K562 (cell line): ENCODE measurements around the gene FBXW7. TPM values are rescaled to one million over a fixed set of nuclear protein-coding genes. Genes with fewer than 3 reads are reported as not detected.

Experiments used
- BRF1 ChIP-seq: IDR thresholded peaks from 3 replicates; pipeline ENCODE4 v1.6.1; 2011; ENCODE audit warnings: borderline replicate concordance, mild to moderate bottlenecking; ENCODE audit not compliant: insufficient read length; ENCODE audit errors: extremely low read depth
- CBX3 ChIP-seq, 2 experiments: IDR thresholded peaks; 1 replicate in 1 of 2; 2 replicates in 1 of 2; pipeline ENCODE4 v1.6.1; 2012; ENCODE audit warnings: inconsistent platforms in 2 of 2, low read length in 2 of 2, borderline replicate concordance in 1 of 2, control low read depth in 1 of 2
- CTBP1 ChIP-seq: fragments of 450-650 bp; IDR thresholded peaks from 2 replicates; pipeline ENCODE4 v1.6.1; 2016; ENCODE audit warnings: borderline replicate concordance
- KDM5B ChIP-seq: fragments of 200-600 bp; sonication (generic); IDR thresholded peaks from 2 replicates; pipeline ENCODE4 v1.6.1; 2012; ENCODE audit warnings: low read depth, mild to moderate bottlenecking, moderate library complexity, low read length, control low read depth, inconsistent platforms; ENCODE audit not compliant: insufficient replicate concordance
- MCM3 ChIP-seq: fragments of 450-650 bp; IDR thresholded peaks from 2 replicates; pipeline ENCODE4 v1.6.1; 2016
- MTA2 ChIP-seq: fragments of 450-650 bp; IDR thresholded peaks from 2 replicates; pipeline ENCODE4 v1.6.1; 2016; ENCODE audit warnings: low read depth
- NCOA4 ChIP-seq: fragments of 450-650 bp; IDR thresholded peaks from 2 replicates; pipeline ENCODE4 v1.6.1; 2018; ENCODE audit warnings: mild to moderate bottlenecking; ENCODE audit not compliant: partially characterized antibody
- NFE2 ChIP-seq: IDR thresholded peaks from 2 replicates; pipeline ENCODE4 v1.6.1; 2014; ENCODE audit warnings: antibody characterized with exemption, low read depth
- NFE2L1 ChIP-seq: fragments of 450-650 bp; IDR thresholded peaks from 2 replicates; pipeline ENCODE4 v1.6.1; 2016; ENCODE audit warnings: missing genetic modification characterization, low read depth, mild to moderate bottlenecking, missing compliant biosample characterization, moderate library complexity, borderline replicate concordance
- RFX1 ChIP-seq: fragments of 450-650 bp; IDR thresholded peaks from 2 replicates; pipeline ENCODE4 v1.6.1; 2016; ENCODE audit warnings: mild to moderate bottlenecking, moderate library complexity
- THRAP3 ChIP-seq: fragments of 450-650 bp; IDR thresholded peaks from 2 replicates; pipeline ENCODE4 v1.6.1; 2016; ENCODE audit warnings: mild to moderate bottlenecking, inconsistent platforms, borderline replicate concordance
- XRCC5 ChIP-seq: fragments of 200-400 bp; formaldehyde crosslinking; IDR thresholded peaks from 2 replicates; pipeline ENCODE4 v1.6.1; 2017; ENCODE audit warnings: low read depth, mild to moderate bottlenecking, low read length
- ZBTB9 ChIP-seq: fragments of 450-650 bp; formaldehyde crosslinking; IDR thresholded peaks from 2 replicates; pipeline ENCODE4 v1.4.0; 2020; ENCODE audit warnings: mild to moderate bottlenecking, moderate library complexity
- ZC3H4 ChIP-seq: sonication (generic); formaldehyde crosslinking; IDR thresholded peaks from 2 replicates; pipeline ENCODE4 v1.9.0; 2021; ENCODE audit warnings: missing genetic modification reagents, borderline replicate concordance
- ZFP30 ChIP-seq: fragments of 250-450 bp; sonication (Bioruptor Pico); IDR thresholded peaks from 2 replicates; pipeline ENCODE4 v1.8.0; 2022; ENCODE audit warnings: moderate library complexity, mild to moderate bottlenecking, inconsistent platforms, borderline replicate concordance
- ZNF274 ChIP-seq: IDR thresholded peaks from 2 replicates; pipeline ENCODE4 v1.6.1; 2011; ENCODE audit warnings: low read depth, mild to moderate bottlenecking, low read length, moderate library complexity, borderline replicate concordance
- ZNF57 ChIP-seq: fragments of 450-650 bp; formaldehyde crosslinking; IDR thresholded peaks from 2 replicates; pipeline ENCODE4 v1.4.0; 2020; ENCODE audit warnings: mild to moderate bottlenecking, moderate library complexity
- ZNF75A ChIP-seq: fragments of 450-650 bp; formaldehyde crosslinking; IDR thresholded peaks from 2 replicates; pipeline ENCODE4 v1.4.0; 2020; ENCODE audit warnings: mild to moderate bottlenecking
- polyA plus RNA-seq, 8 experiments: library from polyadenylated mRNA; depleted of rRNA in 4 of 8; stranded (reverse) in 5 of 8; unstranded in 3 of 8; fragments of >200 nt; fragmentation: Nextera tagmentation in 2 of 8; fragmentation: Illumina TruSeq in 1 of 8; extraction: Ambion mirVana in 2 of 8; extraction: Trizol in 1 of 8; gene quantifications; 2 replicates each; pipeline versions ENCODE4 v1.2.1 to v1.2.3, GENCODE V29; 2011 to 2014; ENCODE audit warnings: inconsistent platforms in 1 of 8, missing spikeins in 1 of 8
- total RNA-seq, 7 experiments: library from RNA; depleted of rRNA in 6 of 7; stranded (reverse); fragments of >200 nt in 6 of 7; fragmentation: Illumina TruSeq in 2 of 7; extraction: Trizol in 2 of 7; gene quantifications; 2 replicates each; pipeline versions ENCODE4 v1.2.1 to v1.2.3, GENCODE V29; 2011 to 2021; ENCODE audit warnings: low replicate concordance in 1 of 7
- TF ChIP-seq, protein P1 (sequence below): fragments of 450-650 bp; formaldehyde crosslinking; IDR thresholded peaks from 2 replicates; pipeline ENCODE4 v1.4.0; 2020; ENCODE audit warnings: mild to moderate bottlenecking, moderate library complexity
- TF ChIP-seq, protein P2 (sequence below): sonication (generic); IDR thresholded peaks from 2 replicates; pipeline ENCODE4 v1.6.1; 2016

FBXW7 gene
- total and polyA plus RNA-seq, 9 of the 15 experiments (the other 6 are each of a cell fraction or from before 2014, with no cell fraction given): 6.8 to 44.2 (median 16.4) TPM

- TF ChIP-seq KDM5B: no peak
- no peak for TF ChIP-seq NCOA4
- TF ChIP-seq MTA2: no peak
- TF ChIP-seq, protein P1, sequence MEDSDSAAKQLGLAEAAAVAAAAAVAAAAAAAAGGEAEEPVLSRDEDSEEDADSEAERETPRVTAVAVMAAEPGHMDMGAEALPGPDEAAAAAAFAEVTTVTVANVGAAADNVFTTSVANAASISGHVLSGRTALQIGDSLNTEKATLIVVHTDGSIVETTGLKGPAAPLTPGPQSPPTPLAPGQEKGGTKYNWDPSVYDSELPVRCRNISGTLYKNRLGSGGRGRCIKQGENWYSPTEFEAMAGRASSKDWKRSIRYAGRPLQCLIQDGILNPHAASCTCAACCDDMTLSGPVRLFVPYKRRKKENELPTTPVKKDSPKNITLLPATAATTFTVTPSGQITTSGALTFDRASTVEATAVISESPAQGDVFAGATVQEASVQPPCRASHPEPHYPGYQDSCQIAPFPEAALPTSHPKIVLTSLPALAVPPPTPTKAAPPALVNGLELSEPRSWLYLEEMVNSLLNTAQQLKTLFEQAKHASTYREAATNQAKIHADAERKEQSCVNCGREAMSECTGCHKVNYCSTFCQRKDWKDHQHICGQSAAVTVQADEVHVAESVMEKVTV (CRISPR knock-in tag): no peak
- TF ChIP-seq MCM3: no peak
- TF ChIP-seq THRAP3: no peak
- no peak for TF ChIP-seq RFX1
- TF ChIP-seq CBX3 (IDR thresholded peaks at IDR 0.05; ENCODE audit: borderline replicate concordance in 1 of 2, low read length in 2 of 2): no peak
- no peak for TF ChIP-seq ZNF274
- TF ChIP-seq ZC3H4 (CRISPR knock-in tag): no peak
- TF ChIP-seq ZBTB9 (CRISPR knock-in tag): no peak
- no peak for TF ChIP-seq NFE2L1 (tag)
- no peak for TF ChIP-seq ZFP30 (CRISPR knock-in tag)
- no peak for TF ChIP-seq XRCC5
- peak; percentile 6; the same call in 1 of the 2 replicates for TF ChIP-seq NFE2
- no peak for TF ChIP-seq BRF1
- peak; percentile 43; the same call in 1 of the 2 replicates for TF ChIP-seq CTBP1
- no peak for TF ChIP-seq ZNF57 (CRISPR knock-in tag)
- TF ChIP-seq, protein P2, sequence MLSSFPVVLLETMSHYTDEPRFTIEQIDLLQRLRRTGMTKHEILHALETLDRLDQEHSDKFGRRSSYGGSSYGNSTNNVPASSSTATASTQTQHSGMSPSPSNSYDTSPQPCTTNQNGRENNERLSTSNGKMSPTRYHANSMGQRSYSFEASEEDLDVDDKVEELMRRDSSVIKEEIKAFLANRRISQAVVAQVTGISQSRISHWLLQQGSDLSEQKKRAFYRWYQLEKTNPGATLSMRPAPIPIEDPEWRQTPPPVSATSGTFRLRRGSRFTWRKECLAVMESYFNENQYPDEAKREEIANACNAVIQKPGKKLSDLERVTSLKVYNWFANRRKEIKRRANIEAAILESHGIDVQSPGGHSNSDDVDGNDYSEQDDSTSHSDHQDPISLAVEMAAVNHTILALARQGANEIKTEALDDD: no peak
- TF ChIP-seq ZNF75A (CRISPR knock-in tag): no peak
Observed at GRCh38 chr4:152479428-152480026, 56.4 kb downstream of the FBXW7 start (continued).
